Measurements from ENCODE around the gene RHOT1.
A peak's percentile ranks its signal among the peaks of the same experiment; 100 is the strongest.
"Not testable (repeated sequence)": the region's sequence is repeated elsewhere in the genome, so short reads cannot be mapped to it uniquely, and the experiment has no call there.

The RHOT1 gene

GRCh38 chr17:32227910-32228309, 85.6 kb downstream of the RHOT1 start:
- DNase-seq (ENCODE audit: low read depth), result no peak

DNA sequence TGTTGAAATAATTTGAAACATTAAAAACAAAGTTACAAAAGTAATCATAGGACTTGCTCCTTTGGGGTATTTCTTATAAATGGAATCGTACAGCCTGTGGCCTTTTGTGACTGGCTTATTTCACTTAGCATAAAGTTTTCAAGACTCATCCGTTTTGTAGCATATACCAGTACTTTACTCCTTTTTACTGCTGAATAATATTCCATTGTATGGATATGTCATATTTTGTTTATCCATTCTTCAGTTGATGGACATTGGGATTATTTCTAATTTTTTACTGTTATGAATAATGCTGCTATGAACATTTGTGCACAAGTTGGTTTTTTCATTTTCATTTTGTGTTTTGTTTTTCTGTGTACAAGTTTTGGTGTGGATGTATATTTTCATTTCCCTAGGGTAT, 93.3 kb downstream of the RHOT1 start:
- no peak for DNase-seq (ENCODE audit: low read depth)

DNA sequence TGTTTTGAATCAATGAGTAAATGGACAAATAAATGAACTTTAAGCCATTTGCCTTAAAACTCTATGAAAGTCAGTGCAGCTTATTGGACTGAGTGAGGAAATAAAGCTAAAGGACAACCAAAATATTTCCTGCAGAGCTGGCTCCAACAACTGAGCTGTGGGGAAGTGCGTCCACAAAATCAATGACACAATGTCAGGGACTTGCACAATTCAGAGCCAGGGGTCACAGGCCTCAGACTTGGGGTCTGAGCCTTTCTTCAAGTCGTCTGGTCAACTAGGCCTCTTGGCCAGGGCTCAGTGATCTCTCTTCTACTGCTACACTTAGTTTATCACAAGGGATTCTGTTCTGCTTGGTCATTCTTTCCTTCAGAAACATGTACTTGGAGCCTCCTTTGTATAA, 97.2 kb downstream of the RHOT1 start:
- no peak for DNase-seq (ENCODE audit: low read depth)

DNA sequence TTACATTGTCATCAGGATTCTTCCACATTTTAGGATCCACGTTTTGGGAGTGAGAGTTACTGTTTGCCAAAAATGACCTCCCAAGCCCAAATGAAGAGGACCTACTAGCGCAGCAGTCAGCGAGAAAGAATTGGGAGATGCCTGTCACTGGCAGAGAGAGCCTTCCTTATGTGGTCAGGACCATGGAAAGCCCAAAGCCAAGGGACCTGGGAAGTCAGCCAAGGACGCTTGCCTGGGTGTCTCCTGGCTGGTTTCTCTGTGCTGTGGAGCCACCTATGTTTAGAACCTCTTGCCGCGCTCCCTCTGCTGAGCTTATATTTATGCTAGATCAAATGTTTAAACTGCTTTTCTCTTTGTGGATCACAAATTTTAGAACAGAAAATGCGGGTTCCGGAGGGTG, 98.4 kb downstream of the RHOT1 start:
- no peak for DNase-seq (ENCODE audit: low read depth)

DNA sequence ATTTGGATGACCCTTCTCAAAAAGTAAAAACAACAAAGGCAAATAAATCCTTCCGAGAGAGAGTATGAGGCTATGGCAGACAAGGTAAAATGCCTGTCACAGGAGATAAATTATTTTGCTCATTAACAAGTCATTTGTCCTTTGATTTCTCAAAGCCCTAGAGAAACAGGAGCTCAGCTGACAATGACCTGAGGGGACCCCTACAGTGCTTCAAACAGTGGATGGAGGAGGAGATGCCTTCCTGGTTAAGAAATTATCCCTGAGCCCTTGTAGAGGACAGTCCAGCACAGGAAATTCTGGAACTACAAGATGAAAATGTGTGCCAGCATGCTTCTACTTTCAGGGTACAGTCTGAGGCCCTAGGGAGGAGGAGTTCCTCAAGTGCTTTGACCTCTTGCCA, 99.3 kb downstream of the RHOT1 start:
- DNase-seq (ENCODE audit: low read depth), result no peak

DNA sequence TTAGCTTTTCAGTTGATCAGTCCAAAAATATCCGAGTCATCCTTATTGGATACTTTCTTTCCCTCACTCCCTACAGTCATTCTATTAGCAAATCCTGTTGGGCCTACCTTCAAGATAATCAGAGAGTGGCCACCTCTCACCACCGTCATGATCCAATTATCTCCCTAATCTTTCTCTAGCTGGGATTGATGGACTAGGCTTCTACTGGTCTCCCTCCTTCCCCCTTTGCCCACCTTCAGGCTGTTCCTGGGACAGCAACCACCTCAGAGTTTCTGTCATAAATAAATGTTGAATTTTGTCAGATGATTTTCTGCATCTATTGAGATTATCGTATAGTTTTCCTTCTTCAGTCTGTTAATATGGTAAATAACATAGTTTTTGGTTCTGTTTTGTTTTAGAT, 107.2 kb downstream of the RHOT1 start:
- no peak for DNase-seq (ENCODE audit: low read depth)

GRCh38 chr17:32253117-32253611, 110.9 kb downstream of the RHOT1 start:
- DNase-seq (ENCODE audit: low read depth), result peak; percentile 67

- no peak for DNase-seq (ENCODE audit: low read depth)
Measured at GRCh38 chr17:32256012-32256700, 113.9 kb downstream of the RHOT1 start.

DNA sequence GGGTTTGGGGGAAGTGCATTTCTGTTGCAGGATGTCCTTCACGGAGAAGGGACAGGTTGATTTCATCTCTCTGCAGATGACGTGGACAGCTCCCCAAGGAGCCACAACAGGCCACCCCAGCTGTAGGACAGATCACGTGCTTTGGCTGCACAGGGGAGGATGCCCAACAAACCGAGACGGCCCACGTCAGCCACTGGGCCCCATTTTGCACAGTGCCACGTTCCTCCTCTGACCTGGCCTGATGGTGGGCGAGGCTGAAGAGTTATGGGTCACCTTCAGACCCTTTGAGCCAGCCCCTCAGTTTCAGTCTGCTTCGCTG, 114.4 kb downstream of the RHOT1 start:
- no peak for DNase-seq (ENCODE audit: low read depth)

DNA sequence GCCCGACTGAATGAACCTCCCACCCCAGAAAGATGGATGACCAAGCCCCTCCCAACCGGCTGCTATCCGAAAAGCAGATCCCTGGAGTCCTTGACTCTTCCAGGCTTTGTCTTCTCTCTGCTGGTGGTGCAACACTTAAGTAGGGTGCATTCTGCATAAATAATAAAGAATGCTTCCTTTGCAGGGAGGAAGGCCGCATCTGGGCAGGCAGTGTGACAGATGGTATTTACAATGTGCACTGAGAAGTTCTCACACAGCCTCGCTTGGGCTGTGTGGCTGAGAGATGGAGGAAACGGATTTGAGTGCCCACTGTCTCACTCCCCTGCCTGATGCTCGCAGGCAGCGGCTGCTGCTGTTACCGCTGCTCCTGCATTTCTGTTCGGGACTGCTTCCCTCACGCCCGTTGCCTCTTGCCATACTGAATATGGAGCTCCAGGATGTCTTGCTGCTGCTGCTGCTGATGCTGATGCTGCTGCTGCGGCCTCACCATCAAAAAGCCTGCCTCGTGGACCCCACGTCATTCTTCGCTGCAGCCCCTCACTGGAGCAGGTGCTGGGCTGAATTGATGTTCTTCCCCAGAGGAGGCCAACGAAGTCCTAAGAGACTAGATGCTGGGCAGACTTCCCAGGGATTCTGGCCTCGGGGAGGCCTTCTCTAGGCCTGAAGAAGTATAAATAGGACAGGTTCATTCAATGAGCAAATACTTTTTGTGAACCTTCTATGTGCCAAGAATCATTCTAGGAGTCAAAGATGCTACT, 116.3 kb downstream of the RHOT1 start:
- DNase-seq (ENCODE audit: low read depth), result no peak

GRCh38 chr17:32259586-32259985, 117.3 kb downstream of the RHOT1 start:
- peak; percentile 86 for DNase-seq (ENCODE audit: low read depth)

- peak; percentile 38 for DNase-seq (ENCODE audit: low read depth)
Measured at GRCh38 chr17:32261417-32261736, 119.1 kb downstream of the RHOT1 start.

DNA sequence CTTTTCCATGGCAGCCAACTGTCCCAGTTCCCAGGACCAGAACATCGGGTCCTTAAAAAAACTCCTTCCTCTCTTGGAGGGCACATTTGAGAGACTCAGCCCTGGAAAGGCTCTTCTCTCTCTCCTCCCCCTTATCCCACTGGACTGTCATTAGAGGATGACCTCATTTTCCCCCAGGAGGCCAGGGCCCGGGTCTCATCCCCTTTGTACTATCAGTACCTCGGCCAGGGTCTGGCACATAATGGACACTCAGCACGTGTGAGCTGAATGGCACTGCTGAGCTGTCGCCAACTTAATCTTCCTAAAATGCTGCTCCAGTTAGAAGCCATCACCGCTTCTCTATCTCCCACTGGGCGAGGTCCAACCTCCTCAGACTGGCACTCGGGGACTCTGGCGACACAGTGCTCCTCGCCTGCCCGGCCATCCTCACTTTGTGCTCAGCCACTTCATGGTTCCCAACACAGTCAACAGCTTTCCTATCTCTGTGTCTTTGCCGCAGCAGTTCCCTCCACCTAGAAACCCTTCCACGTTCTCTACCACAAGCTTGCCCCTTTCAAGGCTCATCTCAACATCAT, 119.7 kb downstream of the RHOT1 start:
- DNase-seq (ENCODE audit: low read depth), result no peak

DNA sequence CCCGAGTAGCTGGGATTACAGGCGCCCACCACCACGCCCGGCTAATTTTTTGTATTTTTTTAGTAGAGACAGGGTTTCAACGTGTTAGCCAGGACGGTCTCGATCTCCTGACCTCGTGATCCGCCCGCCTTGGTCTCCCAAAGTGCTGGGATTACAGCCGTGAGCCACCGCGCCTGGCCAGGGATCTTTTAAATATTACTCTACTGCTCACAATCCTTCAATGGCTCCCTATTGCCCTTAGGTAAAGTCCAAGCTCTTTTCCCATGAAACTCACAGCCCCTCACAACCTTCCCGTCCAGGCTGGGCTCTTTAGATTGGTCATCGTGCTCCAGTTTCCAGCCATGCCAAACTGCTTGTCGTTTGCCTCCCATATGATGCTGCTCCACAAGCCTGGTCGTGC, 121.2 kb downstream of the RHOT1 start:
- DNase-seq (ENCODE audit: low read depth), result not testable (repeated sequence)

- DNase-seq (ENCODE audit: low read depth), result no peak
Measured at GRCh38 chr17:32264140-32264799, 122.0 kb downstream of the RHOT1 start.

GRCh38 chr17:32264823-32265191, 122.5 kb downstream of the RHOT1 start:
- no peak for DNase-seq (ENCODE audit: low read depth)

- no peak for DNase-seq (ENCODE audit: low read depth)
Measured at GRCh38 chr17:32265192-32265923, 123.1 kb downstream of the RHOT1 start, which contains the start of gene RHBDL3. Gene RHBDL3, plus strand, starts transcription at chr17:32265832. Its CDS starts 358 bp downstream, at chr17:32266190.

DNA sequence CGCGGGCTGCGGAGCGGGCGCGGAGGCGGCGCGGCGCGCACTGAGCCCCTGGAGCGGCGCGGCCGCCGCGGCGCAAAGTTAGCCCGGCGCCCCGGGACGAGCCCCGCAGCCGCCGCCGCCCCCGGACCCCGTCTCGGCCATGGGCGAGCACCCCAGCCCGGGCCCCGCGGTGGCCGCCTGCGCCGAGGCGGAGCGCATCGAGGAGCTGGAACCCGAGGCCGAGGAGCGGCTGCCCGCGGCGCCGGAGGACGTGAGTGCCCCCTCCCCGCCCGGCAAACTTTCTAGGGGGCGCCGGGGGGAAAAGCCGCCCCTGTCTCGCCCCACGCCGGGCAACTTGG, 123.7 kb downstream of the RHOT1 start:
- no peak for DNase-seq (ENCODE audit: low read depth)

- DNase-seq (ENCODE audit: low read depth), result no peak
Measured at GRCh38 chr17:32266389-32267301, 124.3 kb downstream of the RHOT1 start.

DNA sequence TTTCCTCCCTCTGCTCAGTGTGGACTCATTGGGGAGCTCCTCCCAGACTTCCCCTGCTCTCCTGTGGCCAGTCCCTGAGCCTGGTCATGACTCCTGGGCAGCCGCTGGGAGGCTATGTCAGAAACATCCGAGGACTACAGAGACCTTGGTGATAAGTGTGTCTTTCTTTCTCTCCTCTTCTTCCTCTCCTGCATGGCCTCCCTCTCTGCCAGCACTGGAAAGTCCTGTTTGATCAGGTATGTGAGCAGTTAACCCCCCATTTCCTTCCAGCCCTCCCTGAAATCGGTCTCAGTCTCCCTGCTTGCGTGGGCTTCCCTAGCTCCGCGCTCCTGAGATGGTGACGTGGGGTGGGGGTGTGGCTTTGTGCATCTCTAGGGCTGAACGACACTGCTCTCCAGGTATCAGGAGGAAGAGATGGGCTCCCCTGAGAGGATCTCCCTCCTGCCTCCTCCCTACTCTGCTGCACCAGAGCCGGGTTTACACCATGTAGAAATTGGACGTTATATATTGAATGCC, 125.4 kb downstream of the RHOT1 start:
- no peak for DNase-seq (ENCODE audit: low read depth)

DNA sequence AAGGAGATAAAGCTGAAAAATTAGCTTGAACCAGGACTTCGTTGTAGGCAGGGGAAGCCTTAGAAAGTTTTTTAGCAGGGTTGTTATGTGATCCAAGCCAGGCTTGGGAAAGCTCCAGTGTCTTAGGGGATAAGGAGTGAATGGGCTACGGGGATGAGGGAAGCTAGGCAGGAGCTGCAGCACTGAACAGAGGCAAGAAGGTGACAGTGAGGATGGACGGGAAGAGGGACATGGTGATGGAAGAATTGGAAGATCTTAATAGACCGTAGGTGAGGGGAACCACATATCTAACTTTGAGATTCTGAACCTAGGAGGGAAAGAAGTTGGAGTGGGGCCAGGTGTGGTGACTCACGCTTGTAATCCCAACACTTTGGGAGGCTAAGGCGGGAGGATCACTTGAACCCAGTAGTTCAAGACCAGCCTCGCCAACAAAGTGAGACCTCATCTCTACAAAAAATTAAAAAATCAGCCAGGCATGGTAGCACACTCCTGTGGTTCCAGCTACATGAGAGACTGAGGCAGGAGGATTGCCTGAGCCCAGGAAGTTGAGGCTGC, 126.5 kb downstream of the RHOT1 start:
- no peak for DNase-seq (ENCODE audit: low read depth)

Measured in iris pigment epithelial cell (primary cell).